HepG2 (cell line): Measurements from ENCODE around the gene PITHD1.

Source experiments
- ARNT ChIP-seq: fragments of 450-650 bp; IDR thresholded peaks from 2 replicates; pipeline ENCODE4 v1.6.1; 2017
- EP300 ChIP-seq, 3 experiments: sonication (generic) in 1 of 3; formaldehyde crosslinking in 1 of 3; IDR thresholded peaks; 2 replicates each; pipeline versions ENCODE4 v1.5.1 to v1.6.1; 2011 to 2020; ENCODE audit warnings: low read depth in 2 of 3, low read length in 2 of 3, borderline replicate concordance in 1 of 3, improper control_type of control experiment in 1 of 3, mild to moderate bottlenecking in 1 of 3, missing genetic modification reagents in 1 of 3, moderate library complexity in 1 of 3
- FOSL2 ChIP-seq: sonication (generic); formaldehyde crosslinking; IDR thresholded peaks from 2 replicates; pipeline ENCODE4 v1.4.0; 2020; ENCODE audit warnings: missing genetic modification reagents
- NFKBIZ ChIP-seq: IDR thresholded peaks from 2 replicates; pipeline ENCODE4 v1.6.1; 2018; ENCODE audit warnings: missing genetic modification reagents, missing compliant biosample characterization
- NR2F2 ChIP-seq: IDR thresholded peaks from 2 replicates; pipeline ENCODE4 v1.6.1; 2012; ENCODE audit warnings: low read depth, inconsistent platforms, borderline replicate concordance
- RARA ChIP-seq: IDR thresholded peaks from 2 replicates; pipeline ENCODE4 v1.6.1; 2016; ENCODE audit warnings: missing genetic modification reagents, missing compliant biosample characterization
- ZNF343 ChIP-seq: sonication (generic); formaldehyde crosslinking; IDR thresholded peaks from 2 replicates; pipeline ENCODE4 v1.4.0; 2020; ENCODE audit warnings: mild to moderate bottlenecking, missing genetic modification reagents
- ZNF569 ChIP-seq: sonication (generic); formaldehyde crosslinking; IDR thresholded peaks from 2 replicates; pipeline ENCODE4 v1.5.0; 2020; ENCODE audit warnings: mild to moderate bottlenecking, missing genetic modification reagents, moderate library complexity, borderline replicate concordance
- ZNF577 ChIP-seq: sonication (generic); formaldehyde crosslinking; IDR thresholded peaks from 2 replicates; pipeline ENCODE4 v1.4.0; 2020; ENCODE audit warnings: mild to moderate bottlenecking, low read depth, missing genetic modification reagents, borderline replicate concordance
- TF ChIP-seq, protein P1 (sequence below): sonication (generic); formaldehyde crosslinking; IDR thresholded peaks from 2 replicates; pipeline ENCODE4 v1.5.0; 2020; ENCODE audit warnings: mild to moderate bottlenecking, missing genetic modification reagents, moderate library complexity
- TF ChIP-seq, protein P2 (sequence below): sonication (generic); IDR thresholded peaks from 2 replicates; pipeline ENCODE4 v1.6.1; 2016; ENCODE audit warnings: low read depth, borderline replicate concordance

DNA sequence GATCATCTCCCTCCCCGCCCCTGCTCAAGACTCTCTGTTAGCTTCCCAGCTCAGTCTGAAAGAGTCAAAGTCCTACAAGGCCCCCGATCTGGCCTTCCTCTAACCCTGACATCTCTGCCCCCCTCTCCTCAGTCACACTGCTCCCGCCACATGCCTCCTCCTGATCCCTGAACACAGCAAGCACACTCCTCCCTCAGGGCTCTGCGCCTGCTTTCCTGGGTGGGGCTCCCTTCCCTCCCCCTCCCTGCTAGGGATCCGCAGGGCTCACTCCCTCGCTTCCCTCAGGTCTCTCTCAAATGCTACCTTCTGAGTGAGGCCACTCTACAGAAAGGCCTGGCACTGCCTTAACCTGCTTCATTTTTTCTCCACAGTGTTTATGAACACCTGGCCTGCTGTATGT lies 28.1 kb downstream of the PITHD1 start:
- TF ChIP-seq FOSL2 (CRISPR knock-in tag) (no peak), NFKBIZ (no peak), ZNF343 (no peak), EP300 (IDR thresholded peaks at IDR 0.05; ENCODE audit: low read depth in 2 of 2, low read length in 2 of 2) (no peak), EP300 (CRISPR knock-in tag; IDR thresholded peaks at IDR 0.05; ENCODE audit: borderline replicate concordance) (no peak), NR2F2 (no peak), RARA (CRISPR knock-in tag) (no peak), ZNF569 (CRISPR knock-in tag) (no peak), ARNT (no peak), ZNF577 (CRISPR knock-in tag) (no peak)
- TF ChIP-seq, protein P1, sequence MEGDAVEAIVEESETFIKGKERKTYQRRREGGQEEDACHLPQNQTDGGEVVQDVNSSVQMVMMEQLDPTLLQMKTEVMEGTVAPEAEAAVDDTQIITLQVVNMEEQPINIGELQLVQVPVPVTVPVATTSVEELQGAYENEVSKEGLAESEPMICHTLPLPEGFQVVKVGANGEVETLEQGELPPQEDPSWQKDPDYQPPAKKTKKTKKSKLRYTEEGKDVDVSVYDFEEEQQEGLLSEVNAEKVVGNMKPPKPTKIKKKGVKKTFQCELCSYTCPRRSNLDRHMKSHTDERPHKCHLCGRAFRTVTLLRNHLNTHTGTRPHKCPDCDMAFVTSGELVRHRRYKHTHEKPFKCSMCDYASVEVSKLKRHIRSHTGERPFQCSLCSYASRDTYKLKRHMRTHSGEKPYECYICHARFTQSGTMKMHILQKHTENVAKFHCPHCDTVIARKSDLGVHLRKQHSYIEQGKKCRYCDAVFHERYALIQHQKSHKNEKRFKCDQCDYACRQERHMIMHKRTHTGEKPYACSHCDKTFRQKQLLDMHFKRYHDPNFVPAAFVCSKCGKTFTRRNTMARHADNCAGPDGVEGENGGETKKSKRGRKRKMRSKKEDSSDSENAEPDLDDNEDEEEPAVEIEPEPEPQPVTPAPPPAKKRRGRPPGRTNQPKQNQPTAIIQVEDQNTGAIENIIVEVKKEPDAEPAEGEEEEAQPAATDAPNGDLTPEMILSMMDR (CRISPR knock-in tag) = no peak
- TF ChIP-seq, protein P2, sequence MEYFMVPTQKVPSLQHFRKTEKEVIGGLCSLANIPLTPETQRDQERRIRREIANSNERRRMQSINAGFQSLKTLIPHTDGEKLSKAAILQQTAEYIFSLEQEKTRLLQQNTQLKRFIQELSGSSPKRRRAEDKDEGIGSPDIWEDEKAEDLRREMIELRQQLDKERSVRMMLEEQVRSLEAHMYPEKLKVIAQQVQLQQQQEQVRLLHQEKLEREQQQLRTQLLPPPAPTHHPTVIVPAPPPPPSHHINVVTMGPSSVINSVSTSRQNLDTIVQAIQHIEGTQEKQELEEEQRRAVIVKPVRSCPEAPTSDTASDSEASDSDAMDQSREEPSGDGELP = no peak
